Endothelial cell of umbilical vein (primary cell): ENCODE results near the gene CRTC1. TPM values are rescaled to one million over a fixed set of nuclear protein-coding genes. Genes with fewer than 3 reads are reported as not detected.

ENCODE experiments used
- BruUV-seq: library from RNA; stranded (reverse); fragments of 400-500 nt; replicated peaks from 2 replicates; lab custom pipeline; 2021; lab: Mats Ljungman, UMichigan
- CTCF ChIA-PET: fragments of 300-600, 350-600 bp; sonication (Branson Sonifier 250); formaldehyde crosslinking; loops from one replicate; lab custom pipeline; 2021; ENCODE audit warnings: antibody characterized with exemption, inconsistent platforms; lab: Charles Lee
- POLR2A ChIA-PET: fragments of 300-600, 350-600 bp; sonication (Branson Sonifier 250); formaldehyde crosslinking; loops from one replicate; lab custom pipeline; 2021; ENCODE audit warnings: antibody characterized with exemption, inconsistent platforms; lab: Charles Lee
- DNase-seq: peaks from one replicate; pipeline ENCODE4 v3.0.0-alpha.2; 2011; ENCODE audit warnings: low read depth, low spot score
- FAIRE-seq: peaks from 2 replicates; lab custom pipeline; 2011; peaks lifted over from hg19 to GRCh38; lab: Jason Lieb, UNC
- H2AFZ ChIP-seq: 2 replicates; pipeline ENCODE4 v1.6.0; 2012; ENCODE audit warnings: low read depth, low read length, control low read depth, inconsistent platforms
- H3K27ac ChIP-seq: 2 replicates; pipeline ENCODE4 v1.5.1; 2011; ENCODE audit warnings: low read depth, mild to moderate bottlenecking, control low read depth, low read length, moderate library complexity; ENCODE audit not compliant: insufficient read depth
- H3K27me3 ChIP-seq, 2 experiments: 2 replicates each; pipeline versions ENCODE4 v1.6.0 to v1.6.1; 2011; ENCODE audit warnings: low read length in 2 of 2, mixed read lengths in 1 of 2; ENCODE audit not compliant: control insufficient read depth in 2 of 2, insufficient read depth in 2 of 2
- H3K36me3 ChIP-seq, 2 experiments: 2 replicates in 1 of 2; 3 replicates in 1 of 2; pipeline ENCODE4 v1.5.1; 2011; ENCODE audit warnings: low read length in 2 of 2, mild to moderate bottlenecking in 1 of 2, moderate library complexity in 1 of 2; ENCODE audit not compliant: control insufficient read depth in 2 of 2, insufficient read depth in 2 of 2; ENCODE audit errors: extremely low read depth in 1 of 2
- H3K4me1 ChIP-seq: 3 replicates; pipeline ENCODE4 v1.5.1; 2011; ENCODE audit warnings: mild to moderate bottlenecking, low read length; ENCODE audit not compliant: control insufficient read depth, insufficient read depth; ENCODE audit errors: extremely low read depth
- H3K4me2 ChIP-seq: 2 replicates; pipeline ENCODE4 v1.6.1; 2011; ENCODE audit warnings: low read length, control low read depth, mixed read lengths; ENCODE audit not compliant: insufficient read depth
- H3K4me3 ChIP-seq, 3 experiments: fragments of 200-600 bp in 1 of 3; sonication (generic), shearing (Covaris generic) in 1 of 3; replicated peaks in 1 of 3; 2 replicates each; pipeline ENCODE4 v1.5.1; 2011 to 2016; ENCODE audit warnings: control low read depth in 3 of 3, low read length in 3 of 3, mild to moderate bottlenecking in 2 of 3, inconsistent platforms in 1 of 3, low read depth in 1 of 3, moderate library complexity in 1 of 3; ENCODE audit not compliant: insufficient read depth in 1 of 3
- H3K79me2 ChIP-seq: 2 replicates; pipeline ENCODE4 v1.6.0; 2012; ENCODE audit warnings: low read length, inconsistent platforms; ENCODE audit not compliant: control insufficient read depth, insufficient read depth
- H3K9ac ChIP-seq: replicated peaks from 2 replicates; pipeline ENCODE3; 2011; ENCODE audit warnings: low read length, control low read depth; ENCODE audit not compliant: insufficient read depth; ENCODE audit errors: extremely low read depth
- H3K9me1 ChIP-seq: replicated peaks from 3 replicates; pipeline ENCODE4 v1.6.0; 2011; ENCODE audit warnings: mild to moderate bottlenecking, low read length; ENCODE audit not compliant: control insufficient read depth, insufficient read depth; ENCODE audit errors: extremely low read depth
- H3K9me3 ChIP-seq: replicated peaks from 2 replicates; pipeline ENCODE4 v1.5.1; 2012; ENCODE audit warnings: low read length, inconsistent platforms; ENCODE audit not compliant: control insufficient read depth, insufficient read depth
- H4K20me1 ChIP-seq: replicated peaks from 2 replicates; pipeline ENCODE3; 2011; ENCODE audit warnings: mild to moderate bottlenecking, low read length; ENCODE audit not compliant: control insufficient read depth, insufficient read depth; ENCODE audit errors: extremely low read depth
- EZH2 ChIP-seq: IDR thresholded peaks from 2 replicates; pipeline ENCODE4 v1.6.1; 2012; ENCODE audit warnings: borderline replicate concordance, low read depth, mild to moderate bottlenecking, moderate library complexity, low read length, inconsistent platforms; ENCODE audit not compliant: severe bottlenecking
- FOS ChIP-seq: IDR thresholded peaks from 2 replicates; pipeline ENCODE4 v1.6.1; 2011; ENCODE audit warnings: mild to moderate bottlenecking, low read length, moderate library complexity, borderline replicate concordance; ENCODE audit not compliant: insufficient read depth
- GATA2 ChIP-seq: IDR thresholded peaks from 2 replicates; pipeline ENCODE4 v1.7.0; 2011; ENCODE audit warnings: low read depth, mild to moderate bottlenecking, moderate library complexity, mixed read lengths, low read length; ENCODE audit not compliant: insufficient read length, insufficient read depth
- JUN ChIP-seq: IDR thresholded peaks from 2 replicates; pipeline ENCODE4 v1.6.1; 2011; ENCODE audit warnings: borderline replicate concordance, low read depth; ENCODE audit not compliant: insufficient read length, insufficient read depth
- MAX ChIP-seq: IDR thresholded peaks from 2 replicates; pipeline ENCODE4 v1.6.1; 2011; ENCODE audit not compliant: insufficient read depth, insufficient read length
- MYC ChIP-seq: IDR thresholded peaks from one replicate; pipeline ENCODE4 v1.6.1; 2011; ENCODE audit warnings: mild to moderate bottlenecking, low read depth, low read length
- POLR2A ChIP-seq: IDR thresholded peaks from 2 replicates; pipeline ENCODE4 v1.6.1; 2012; ENCODE audit warnings: low read depth, mild to moderate bottlenecking, control low read depth, low read length
- POLR2AphosphoS5 ChIP-seq: IDR thresholded peaks from 2 replicates; pipeline ENCODE4 v1.6.1; 2012; ENCODE audit warnings: low read depth, mild to moderate bottlenecking, control low read depth, low read length, moderate library complexity; ENCODE audit not compliant: insufficient read depth
- dilution Hi-C: fragments of 300-500 bp; cut with MboI; formaldehyde crosslinking; loops from one replicate; pipeline ENCODE4 v1.15.0; 2019; ENCODE audit warnings: low sequenced_read_pairs; ENCODE audit not compliant: extremely low pct_ligation_motif_present
- intact Hi-C: fragments of 100-400 bp; cut with micrococcal nuclease; formaldehyde crosslinking; loops from one replicate; pipeline ENCODE4 v1.10.0; 2022
- polyA plus RNA-seq, 4 experiments: library from polyadenylated mRNA; depleted of rRNA in 3 of 4; stranded (reverse) in 3 of 4; unstranded in 1 of 4; fragments of >200 nt; gene quantifications; 2 replicates each; pipeline versions ENCODE4 v1.2.1 to v1.2.3, GENCODE V29; 2011 to 2012; ENCODE audit warnings: missing spikeins in 1 of 4
- total RNA-seq: library from RNA; stranded (reverse); gene quantifications from 2 replicates; pipeline ENCODE4 v1.2.3, GENCODE V29; 2021
- TF ChIP-seq, protein P1 (sequence below), 2 donors: IDR thresholded peaks; 1 replicate in 1 of 2; 2 replicates in 1 of 2; pipeline ENCODE4 v1.5.1; 2011; ENCODE audit warnings: low read length in 2 of 2, mild to moderate bottlenecking in 2 of 2, moderate library complexity in 2 of 2, control low read depth in 1 of 2, inconsistent platforms in 1 of 2, low read depth in 1 of 2; ENCODE audit not compliant: insufficient read depth in 1 of 2; ENCODE audit errors: extremely low read depth in 1 of 2

The CRTC1 gene
- total and polyA plus RNA-seq, 2 donors (not counting 3 experiments of a cell fraction or from before 2014, with no cell fraction given) = 4.2 to 11.4 TPM

DNA sequence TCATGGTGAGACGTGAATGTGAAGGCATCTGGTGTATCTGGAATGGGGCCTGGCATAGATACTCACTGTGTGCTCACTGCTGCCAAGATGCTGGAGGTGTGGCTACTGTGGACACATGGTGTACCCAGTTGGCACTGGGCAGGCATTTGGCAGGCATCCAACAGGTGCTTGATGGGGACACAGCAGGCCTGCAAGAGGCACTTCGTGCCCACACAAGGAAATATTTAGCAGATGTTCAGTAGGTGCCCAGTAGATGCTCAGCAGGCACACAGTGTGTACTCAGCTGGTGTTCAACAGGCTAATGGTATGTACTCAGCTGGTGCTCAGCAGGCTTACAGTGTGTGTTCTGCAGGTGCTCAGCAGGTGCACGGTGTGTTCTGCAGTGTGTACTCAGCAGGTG, 14.2 kb downstream of the CRTC1 start:
- no peak overlapping the region for H3K9ac ChIP-seq
- H3K9me3 ChIP-seq = no peaks in the 10 kb centered on the region
- no peaks in the 10 kb centered on the region for H4K20me1 ChIP-seq
- no peaks in the 10 kb centered on the region for H3K27me3 ChIP-seq
- BruUV-seq = no TSS peak
- H3K4me2 ChIP-seq = no peak overlapping the region
- TF ChIP-seq JUN (no peak), MYC (no peak), EZH2 (no peak), GATA2 (no peak), POLR2AphosphoS5 (no peak), MAX (no peak), FOS (no peak), POLR2A (no peak)
- TF ChIP-seq, protein P1, sequence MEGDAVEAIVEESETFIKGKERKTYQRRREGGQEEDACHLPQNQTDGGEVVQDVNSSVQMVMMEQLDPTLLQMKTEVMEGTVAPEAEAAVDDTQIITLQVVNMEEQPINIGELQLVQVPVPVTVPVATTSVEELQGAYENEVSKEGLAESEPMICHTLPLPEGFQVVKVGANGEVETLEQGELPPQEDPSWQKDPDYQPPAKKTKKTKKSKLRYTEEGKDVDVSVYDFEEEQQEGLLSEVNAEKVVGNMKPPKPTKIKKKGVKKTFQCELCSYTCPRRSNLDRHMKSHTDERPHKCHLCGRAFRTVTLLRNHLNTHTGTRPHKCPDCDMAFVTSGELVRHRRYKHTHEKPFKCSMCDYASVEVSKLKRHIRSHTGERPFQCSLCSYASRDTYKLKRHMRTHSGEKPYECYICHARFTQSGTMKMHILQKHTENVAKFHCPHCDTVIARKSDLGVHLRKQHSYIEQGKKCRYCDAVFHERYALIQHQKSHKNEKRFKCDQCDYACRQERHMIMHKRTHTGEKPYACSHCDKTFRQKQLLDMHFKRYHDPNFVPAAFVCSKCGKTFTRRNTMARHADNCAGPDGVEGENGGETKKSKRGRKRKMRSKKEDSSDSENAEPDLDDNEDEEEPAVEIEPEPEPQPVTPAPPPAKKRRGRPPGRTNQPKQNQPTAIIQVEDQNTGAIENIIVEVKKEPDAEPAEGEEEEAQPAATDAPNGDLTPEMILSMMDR (IDR thresholded peaks at IDR 0.05; ENCODE audit: extremely low read depth in 1 of 2, insufficient read depth in 1 of 2, low read depth in 1 of 2, low read length in 2 of 2) = no peak
- FAIRE-seq (no peak), DNase-seq (no peak)
- H3K27ac ChIP-seq = no peak overlapping the region
- H3K4me1 ChIP-seq = peaks cover 3% of the 10 kb centered on the region
- intact Hi-C loops (no loop called here), dilution Hi-C loops (no loop called here)
- CTCF ChIA-PET = no interaction called here
- POLR2A ChIA-PET = no interaction called here
- H3K4me3 ChIP-seq = no peak overlapping the region
- no peaks in the 10 kb centered on the region for H3K9me1 ChIP-seq
- no peak overlapping the region for H2AFZ ChIP-seq
- no peaks in the 10 kb centered on the region for H3K36me3 ChIP-seq
- no peaks in the 10 kb centered on the region for H3K79me2 ChIP-seq
